Transverse colon (tissue), 3 donors: ENCODE data around the gene BPIFB2.

Experiments used
- CTCF ChIP-seq, 5 experiments: fragments of 200-600 bp in 3 of 5; fragments of 450-650 bp in 2 of 5; sonication (generic) in 3 of 5; IDR thresholded peaks; 1 replicate in 2 of 5; 2 replicates in 3 of 5; pipeline ENCODE4 v1.5.1; 2016 to 2017; ENCODE audit warnings: antibody characterized with exemption in 5 of 5, inconsistent platforms in 3 of 5, mild to moderate bottlenecking in 2 of 5, moderate library complexity in 1 of 5
- EP300 ChIP-seq: sonication (generic); formaldehyde crosslinking; IDR thresholded peaks from one replicate; pipeline ENCODE4 v1.6.1; 2017; ENCODE audit warnings: antibody characterized with exemption, low read depth
- POLR2A ChIP-seq: fragments of 450-650 bp; IDR thresholded peaks from one replicate; pipeline ENCODE4 v1.6.1; 2016; ENCODE audit warnings: antibody characterized with exemption, mild to moderate bottlenecking, moderate library complexity

DNA sequence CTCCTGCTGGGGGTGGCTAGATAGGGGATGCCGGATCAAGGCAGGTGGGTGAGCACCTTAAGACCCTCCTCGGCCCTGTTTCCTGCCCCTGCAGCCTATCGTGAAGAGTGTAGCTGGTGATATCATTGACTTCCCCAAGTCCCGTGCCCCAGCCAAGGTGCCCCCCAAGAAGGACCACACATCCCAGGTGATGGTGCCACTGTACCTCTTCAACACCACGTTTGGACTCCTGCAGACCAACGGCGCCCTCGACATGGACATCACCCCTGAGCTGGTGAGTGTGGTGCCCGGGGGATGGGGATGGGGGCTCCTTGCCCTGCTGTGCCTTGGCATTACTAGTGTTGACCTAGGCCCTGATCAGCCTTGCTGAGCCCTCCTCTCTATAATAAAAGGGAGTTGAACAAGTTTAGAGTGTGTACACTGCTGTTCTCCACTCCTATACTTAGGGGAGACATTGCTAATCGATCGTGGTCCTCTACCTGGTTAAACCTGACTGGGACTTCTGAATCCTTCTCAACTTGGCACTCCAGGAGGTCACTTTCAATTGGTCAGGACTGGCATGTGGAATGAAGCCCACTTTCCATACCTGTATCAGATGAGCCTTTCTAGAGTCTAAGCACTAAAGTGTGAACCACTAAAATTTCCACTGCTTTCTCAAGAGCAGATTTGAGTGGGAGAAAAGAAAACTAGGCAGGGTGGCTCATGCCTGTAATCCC is 57.2 kb downstream of the BPIFB2 start:
- TF ChIP-seq EP300 = no peak
- no peak for TF ChIP-seq CTCF (IDR thresholded peaks at IDR 0.05)
- no peak for TF ChIP-seq POLR2A
